C4-2B (cell line): Measurements from ENCODE around the gene ZCCHC4.
"Not testable (repeated sequence)": the region's sequence is repeated elsewhere in the genome, so short reads cannot be mapped to it uniquely, and the experiment has no call there.

Experiments
- H3K27ac ChIP-seq: fragments of 450-650 bp; 2 replicates; pipeline ENCODE4 v1.5.1; 2017
- ZFX ChIP-seq: fragments of 450-650 bp; IDR thresholded peaks from 2 replicates; pipeline ENCODE4 v1.6.1; 2017
- TF ChIP-seq, protein P1 (sequence below): fragments of 450-650 bp; conservative IDR thresholded peaks from 2 replicates; pipeline ENCODE4 v1.5.1; 2017; ENCODE audit warnings: mild to moderate bottlenecking

ZCCHC4 gene

DNA sequence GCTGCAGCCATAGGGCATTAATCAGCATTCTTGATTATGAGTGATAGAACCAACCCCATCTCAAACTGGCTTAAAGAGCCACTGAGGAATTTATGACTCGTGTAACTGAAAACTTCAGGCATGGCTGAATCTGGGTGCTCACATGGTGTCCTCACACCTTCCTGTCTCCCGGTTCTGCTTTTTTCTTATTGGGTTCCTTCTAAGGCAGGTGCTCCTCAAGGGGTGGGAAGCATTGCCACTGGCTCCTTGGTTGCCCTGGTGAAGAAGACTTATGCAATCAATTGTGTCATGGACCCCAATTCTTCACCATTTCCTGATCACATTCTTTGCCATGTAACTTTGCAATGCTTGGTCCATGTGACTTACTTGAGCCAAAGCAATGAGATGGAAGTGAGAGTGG, 4.3 kb upstream of the ZCCHC4 start:
- H3K27ac ChIP-seq = no peak overlapping the region
- no peak for TF ChIP-seq ZFX
- TF ChIP-seq, protein P1, sequence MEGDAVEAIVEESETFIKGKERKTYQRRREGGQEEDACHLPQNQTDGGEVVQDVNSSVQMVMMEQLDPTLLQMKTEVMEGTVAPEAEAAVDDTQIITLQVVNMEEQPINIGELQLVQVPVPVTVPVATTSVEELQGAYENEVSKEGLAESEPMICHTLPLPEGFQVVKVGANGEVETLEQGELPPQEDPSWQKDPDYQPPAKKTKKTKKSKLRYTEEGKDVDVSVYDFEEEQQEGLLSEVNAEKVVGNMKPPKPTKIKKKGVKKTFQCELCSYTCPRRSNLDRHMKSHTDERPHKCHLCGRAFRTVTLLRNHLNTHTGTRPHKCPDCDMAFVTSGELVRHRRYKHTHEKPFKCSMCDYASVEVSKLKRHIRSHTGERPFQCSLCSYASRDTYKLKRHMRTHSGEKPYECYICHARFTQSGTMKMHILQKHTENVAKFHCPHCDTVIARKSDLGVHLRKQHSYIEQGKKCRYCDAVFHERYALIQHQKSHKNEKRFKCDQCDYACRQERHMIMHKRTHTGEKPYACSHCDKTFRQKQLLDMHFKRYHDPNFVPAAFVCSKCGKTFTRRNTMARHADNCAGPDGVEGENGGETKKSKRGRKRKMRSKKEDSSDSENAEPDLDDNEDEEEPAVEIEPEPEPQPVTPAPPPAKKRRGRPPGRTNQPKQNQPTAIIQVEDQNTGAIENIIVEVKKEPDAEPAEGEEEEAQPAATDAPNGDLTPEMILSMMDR = no peak

GRCh38 chr4:25308761-25309160, 3.8 kb upstream of the ZCCHC4 start:
- no peak for TF ChIP-seq ZFX
- TF ChIP-seq, protein P1 = no peak
- no peak overlapping the region for H3K27ac ChIP-seq

DNA sequence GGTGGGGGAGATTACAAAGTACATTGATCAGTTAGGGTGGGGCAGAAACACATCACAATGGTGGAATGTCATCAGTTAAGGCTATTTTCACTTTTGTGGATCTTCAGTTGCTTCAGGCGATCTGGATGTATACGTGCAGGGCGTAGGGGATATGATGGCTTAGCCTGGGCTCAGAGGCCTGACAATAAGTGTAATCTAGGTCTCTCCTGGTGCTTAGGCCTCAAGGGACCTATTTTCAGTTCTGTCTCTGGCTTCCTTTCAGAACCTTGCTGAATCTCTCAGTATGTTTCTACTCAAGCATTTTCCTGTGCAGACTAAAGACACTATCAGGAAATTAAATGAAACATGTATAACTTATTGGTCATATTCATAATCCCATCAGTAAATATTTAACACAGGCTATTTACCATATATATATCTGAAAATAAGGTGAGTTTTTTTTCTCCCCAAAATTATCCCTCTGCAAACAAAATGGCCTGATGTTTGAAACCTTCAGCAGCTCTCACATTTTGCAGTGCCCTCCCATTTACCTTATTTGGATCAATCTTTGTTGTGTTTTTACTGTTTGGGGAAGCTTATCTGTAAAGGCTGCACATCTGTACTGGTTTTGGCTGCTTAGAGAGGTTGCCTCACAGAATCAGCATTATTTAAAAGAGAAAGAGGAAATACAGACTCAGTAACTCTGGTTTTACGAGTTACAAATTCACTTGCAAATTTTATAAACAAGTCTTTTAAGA, 2.3 kb upstream of the ZCCHC4 start:
- no peak overlapping the region for H3K27ac ChIP-seq
- no peak for TF ChIP-seq ZFX

- H3K27ac ChIP-seq = no peak overlapping the region
- TF ChIP-seq, protein P1 = no peak
- no peak for TF ChIP-seq ZFX
Observed at GRCh38 chr4:25310803-25311166, 1.8 kb upstream of the ZCCHC4 start.

DNA sequence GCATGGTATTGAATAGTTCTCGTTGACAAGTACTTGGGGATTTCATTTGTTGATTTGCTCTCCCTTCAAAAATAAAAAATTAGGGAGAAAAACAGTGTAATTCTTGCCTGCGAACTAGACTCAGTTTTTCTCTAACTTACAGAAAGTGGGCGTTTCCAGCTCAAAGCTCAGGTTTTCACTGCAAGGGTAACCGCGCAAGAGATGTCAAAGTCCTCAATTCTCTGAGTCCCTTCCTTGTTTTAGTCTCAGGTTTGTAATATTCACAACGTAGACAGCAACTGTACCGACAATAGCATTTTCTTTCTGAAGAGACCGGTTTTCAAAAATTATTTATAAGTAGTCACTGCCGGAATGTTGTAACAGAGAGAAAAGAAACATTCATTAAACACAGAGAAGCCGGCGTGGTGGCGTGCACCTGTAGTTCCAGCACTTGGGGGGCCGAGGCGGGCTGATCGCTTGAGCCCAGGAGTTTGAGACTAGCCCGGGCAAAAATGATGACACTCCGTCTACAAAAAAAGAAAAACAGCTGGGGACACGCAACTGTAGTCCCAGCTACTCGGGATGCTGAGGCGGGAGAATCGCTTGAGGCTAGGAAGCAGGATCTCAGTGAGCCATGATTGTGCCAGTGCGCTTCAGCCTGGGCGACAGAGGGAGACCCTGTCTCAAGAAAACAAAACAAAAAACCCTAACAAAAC, 774 bp downstream of the ZCCHC4 start:
- TF ChIP-seq, protein P1 = no peak
- H3K27ac ChIP-seq = peak overlapping the region; percentile 72

- no peak overlapping the region for H3K27ac ChIP-seq
- TF ChIP-seq ZFX = no peak
Observed at GRCh38 chr4:25320336-25320735, 7.8 kb downstream of the ZCCHC4 start.

- no peak overlapping the region for H3K27ac ChIP-seq
- no peak for TF ChIP-seq ZFX
- TF ChIP-seq, protein P1 = no peak
Observed at GRCh38 chr4:25320773-25321172, 8.2 kb downstream of the ZCCHC4 start.

DNA sequence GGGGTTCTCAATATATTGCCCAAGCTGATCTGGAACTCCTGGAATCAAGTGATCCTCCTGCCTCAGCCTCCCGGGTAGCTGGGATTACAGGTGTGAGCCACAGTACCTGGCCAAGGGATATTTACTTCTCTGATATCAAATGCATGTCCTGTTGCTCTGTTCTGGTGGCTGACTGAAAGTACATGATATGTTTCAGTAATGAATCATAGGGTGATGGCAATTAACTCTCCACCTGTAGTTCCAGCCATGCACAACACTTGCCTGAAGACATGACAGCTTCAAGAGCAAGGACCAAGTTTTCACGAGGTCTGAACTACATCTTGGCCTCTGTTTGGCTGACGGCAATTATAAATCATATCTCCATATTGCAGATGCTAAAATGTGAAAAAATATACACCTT, 9.1 kb downstream of the ZCCHC4 start:
- no peak overlapping the region for H3K27ac ChIP-seq
- TF ChIP-seq ZFX = no peak
- TF ChIP-seq, protein P1 = no peak

GRCh38 chr4:25328463-25328862, 15.9 kb downstream of the ZCCHC4 start:
- H3K27ac ChIP-seq = not testable (repeated sequence)
